GM19452 (cell line): ENCODE measurements around the gene PRKCD.

Experiments
- ATAC-seq: cut with Tn5 transposase; IDR thresholded peaks from one replicate; pipeline ENCODE4 v1.9.1; 2021; ENCODE audit not compliant: unreplicated experiment

Gene PRKCD

GRCh38 chr3:53169832-53170324 lies 8.9 kb downstream of the PRKCD start:
- ATAC-seq, result no peak

- no peak for ATAC-seq
These were observed 9.5 kb downstream of the PRKCD start for GRCh38 chr3:53170325-53171063.

GRCh38 chr3:53171064-53171418 lies 10.0 kb downstream of the PRKCD start:
- ATAC-seq, result no peak

- ATAC-seq, result no peak
These were observed 11.0 kb downstream of the PRKCD start for GRCh38 chr3:53171827-53172505.

GRCh38 chr3:53173107-53173506 lies 12.1 kb downstream of the PRKCD start:
- no peak for ATAC-seq

GRCh38 chr3:53174346-53175250 lies 13.6 kb downstream of the PRKCD start:
- no peak for ATAC-seq

GRCh38 chr3:53175613-53176540 lies 14.9 kb downstream of the PRKCD start:
- no peak for ATAC-seq

GRCh38 chr3:53178246-53178645 lies 17.2 kb downstream of the PRKCD start:
- no peak for ATAC-seq

GRCh38 chr3:53179580-53179979 lies 18.6 kb downstream of the PRKCD start:
- ATAC-seq, result no peak

GRCh38 chr3:53180305-53181023 lies 19.5 kb downstream of the PRKCD start:
- peak; percentile 93 for ATAC-seq

- peak; percentile 27 for ATAC-seq
These were observed 20.0 kb downstream of the PRKCD start for GRCh38 chr3:53181024-53181371.

- no peak for ATAC-seq
These were observed 20.5 kb downstream of the PRKCD start for GRCh38 chr3:53181528-53181927.

GRCh38 chr3:53182764-53183355 lies 21.9 kb downstream of the PRKCD start:
- ATAC-seq, result no peak

- ATAC-seq, result no peak
These were observed 22.5 kb downstream of the PRKCD start for GRCh38 chr3:53183514-53183913.

- ATAC-seq, result no peak
These were observed 23.7 kb downstream of the PRKCD start for GRCh38 chr3:53184701-53185100.

- ATAC-seq, result no peak
These were observed 24.9 kb downstream of the PRKCD start for GRCh38 chr3:53185761-53186465.

GRCh38 chr3:53186726-53187125 lies 25.7 kb downstream of the PRKCD start:
- ATAC-seq, result no peak

- ATAC-seq, result no peak
These were observed 26.4 kb downstream of the PRKCD start for GRCh38 chr3:53187430-53187829.

GRCh38 chr3:53188136-53188685 lies 27.2 kb downstream of the PRKCD start:
- no peak for ATAC-seq
